Hepatocyte (in vitro differentiated cells): ENCODE measurements around the gene RGS6.

Source experiments
- CTCF ChIP-seq: fragments of 200-600 bp; sonication (generic); IDR thresholded peaks from 2 replicates; pipeline ENCODE4 v1.5.1; 2016; ENCODE audit warnings: antibody characterized with exemption, mild to moderate bottlenecking; ENCODE audit not compliant: poor library complexity
- EZH2 ChIP-seq: fragments of 200-600 bp; sonication (generic); IDR thresholded peaks from 2 replicates; pipeline ENCODE4 v1.6.1; 2016; ENCODE audit warnings: antibody characterized with exemption, mild to moderate bottlenecking, borderline replicate concordance
- EZH2phosphoT487 ChIP-seq: fragments of 200-600 bp; sonication (generic); IDR thresholded peaks from one replicate; pipeline ENCODE4 v1.6.1; 2018; ENCODE audit warnings: antibody characterized with exemption, mild to moderate bottlenecking, low read depth, moderate library complexity; ENCODE audit not compliant: unreplicated experiment, severe bottlenecking

- TF ChIP-seq CTCF = no peak
- no peak for TF ChIP-seq EZH2phosphoT487
- TF ChIP-seq EZH2 = no peak
Measured at GRCh38 chr14:72448212-72448611, 516.0 kb downstream of the RGS6 start.
